Hematopoietic multipotent progenitor cell treated with erythropoietin and hydrocortisone succinate and interleukin-3 and kit ligand, for 8 days (in vitro differentiated cells): Measurements from ENCODE around the gene ZFP36L2.
A peak's percentile ranks its signal among the peaks of the same experiment; 100 is the strongest.

Experiments
- DNase-seq: peaks from one replicate; pipeline ENCODE4 v3.0.0-alpha.2; 2015

Gene ZFP36L2

DNA sequence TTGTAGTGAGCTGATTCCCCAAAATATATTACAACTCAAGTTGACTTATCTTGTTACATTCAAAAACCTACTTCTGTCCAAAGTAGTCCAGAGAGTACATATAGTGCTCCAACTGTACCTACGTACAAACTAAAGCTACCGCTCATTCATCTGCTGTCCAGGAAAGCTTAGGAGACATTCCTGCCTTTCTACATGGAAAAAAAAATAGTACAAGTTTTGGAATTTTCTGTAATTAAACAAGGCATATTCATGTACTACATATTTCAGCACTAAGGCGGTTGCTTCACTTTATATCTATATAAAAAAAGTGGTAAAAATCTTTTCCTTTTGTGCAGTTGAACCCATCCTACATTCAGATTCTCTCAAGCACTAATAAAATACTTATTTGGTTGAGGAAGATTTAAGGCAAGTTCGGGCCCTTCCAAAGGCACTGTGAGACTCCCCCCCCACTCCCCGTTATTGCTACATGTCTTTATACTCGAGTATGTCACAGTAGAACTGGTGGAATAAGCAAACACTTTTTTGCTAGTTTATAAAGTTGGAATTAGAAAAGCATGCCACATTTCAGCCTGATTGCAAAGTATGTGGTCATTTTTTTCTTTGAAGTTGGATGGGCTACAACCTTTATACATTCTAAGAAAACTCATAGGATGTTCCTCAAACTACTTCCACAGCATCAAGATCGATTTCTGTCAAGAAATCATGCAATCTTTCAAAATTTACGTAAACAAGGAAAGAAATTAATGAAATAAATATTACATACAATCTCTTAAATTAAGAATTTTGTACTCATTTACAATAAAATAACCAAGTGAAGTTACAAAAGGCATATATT is 3.7 kb downstream of the ZFP36L2 start:
- peak; percentile 62 for DNase-seq

DNA sequence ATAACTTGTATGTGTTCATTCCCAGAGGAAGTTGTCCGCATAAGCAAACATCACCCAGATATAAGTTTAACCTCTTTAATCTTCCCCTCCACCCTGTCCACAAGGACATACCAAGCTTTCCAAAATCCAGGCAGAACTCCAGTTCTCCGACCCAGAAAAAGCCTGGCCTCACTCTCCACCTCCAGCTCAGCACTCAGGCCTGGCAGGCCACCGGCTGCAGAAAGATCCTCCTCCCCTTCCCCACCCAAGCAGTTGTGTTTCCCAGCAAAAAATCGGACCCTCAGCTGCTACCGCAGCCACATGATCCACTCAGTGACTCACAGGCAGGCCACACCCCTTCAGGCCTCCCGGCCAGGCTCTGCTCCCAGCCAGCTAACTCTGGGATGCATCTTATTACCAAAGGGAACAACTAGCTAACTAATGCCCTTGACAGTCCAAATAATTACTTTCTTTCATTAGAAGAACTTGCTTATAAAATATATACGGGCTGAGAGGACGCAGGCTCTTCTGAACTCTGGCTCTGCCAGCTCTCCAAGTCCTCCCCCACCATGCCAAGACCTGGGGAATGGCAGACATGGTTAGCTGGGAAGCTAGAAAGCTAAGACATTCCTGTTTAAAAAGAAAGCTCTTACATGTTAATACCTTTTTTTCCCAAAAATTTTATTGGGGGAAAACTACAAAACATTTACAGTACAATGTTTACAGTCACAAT is 4.5 kb downstream of the ZFP36L2 start:
- DNase-seq = no peak

DNA sequence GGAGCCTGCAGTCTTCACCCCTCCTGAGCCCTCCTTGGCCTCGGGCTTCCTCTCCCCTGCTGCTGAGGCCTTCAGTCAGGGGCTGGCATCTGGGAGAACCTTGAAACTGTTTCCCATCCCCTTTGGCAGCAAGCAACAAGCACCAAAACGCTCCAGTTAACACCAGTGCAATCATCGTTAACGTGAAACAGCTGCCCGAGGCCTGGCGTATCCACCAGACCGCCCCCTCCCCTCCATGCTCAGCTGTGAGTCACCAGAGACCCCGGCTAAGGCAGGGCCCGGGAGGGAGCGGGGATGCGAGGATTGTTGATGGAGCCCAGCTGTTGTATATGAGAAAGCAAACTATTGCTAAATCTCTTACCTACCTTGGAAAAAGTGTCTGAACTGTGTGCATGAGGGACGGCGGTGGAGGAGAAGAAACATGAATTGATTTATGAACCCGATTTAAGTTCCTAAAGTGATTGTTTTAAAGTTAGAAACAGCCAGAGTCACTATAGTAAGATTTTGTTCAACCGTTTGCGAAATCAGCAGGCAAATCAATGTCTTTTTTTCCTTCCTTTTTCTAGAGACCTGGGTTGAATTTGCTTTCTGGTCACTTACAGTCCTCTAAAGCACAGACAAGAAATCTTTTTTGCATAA is 5.2 kb downstream of the ZFP36L2 start:
- DNase-seq = peak; percentile 91

DNA sequence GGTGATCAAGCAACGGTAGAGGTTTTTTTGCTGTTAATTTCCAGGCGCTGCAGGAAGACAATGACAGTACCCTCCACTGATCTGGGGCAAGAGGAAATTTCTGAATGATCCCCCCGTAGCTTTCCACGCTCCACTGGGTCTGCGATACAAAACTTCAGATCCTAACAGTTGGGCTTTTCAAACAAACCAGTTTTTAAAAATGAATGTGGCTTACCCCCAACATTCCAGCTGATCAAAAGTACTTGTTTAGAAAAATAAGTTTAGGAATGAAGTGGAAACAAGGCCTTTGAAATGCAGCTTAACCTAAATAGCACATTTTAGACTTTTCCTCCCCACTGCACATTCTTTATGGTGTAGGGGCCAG is 5.7 kb downstream of the ZFP36L2 start:
- no peak for DNase-seq

DNA sequence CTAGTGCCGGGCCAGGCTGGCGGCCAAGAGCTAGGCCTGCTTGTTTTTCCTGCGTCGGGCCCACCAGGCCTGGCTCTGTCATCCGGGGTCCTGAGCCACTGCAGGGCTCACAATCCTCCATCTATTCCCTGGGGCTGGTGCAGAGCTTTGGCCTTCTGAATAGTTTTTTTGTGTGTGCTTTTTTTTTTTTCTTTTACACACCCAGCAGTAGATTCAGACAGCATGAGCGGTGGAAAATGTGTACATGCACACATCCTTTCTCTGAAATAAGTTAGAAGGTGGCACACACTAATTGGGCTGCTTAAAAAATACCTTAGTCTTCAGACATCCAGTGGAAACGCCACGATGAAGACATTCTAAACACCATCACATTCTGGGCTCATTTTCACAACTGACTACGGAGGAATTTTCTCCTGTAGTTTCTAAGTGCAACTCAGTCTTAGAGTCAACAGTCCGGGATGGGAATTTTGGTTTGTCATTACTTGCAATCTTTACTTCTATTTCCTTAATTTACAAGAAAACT is 6.1 kb downstream of the ZFP36L2 start:
- no peak for DNase-seq

DNA sequence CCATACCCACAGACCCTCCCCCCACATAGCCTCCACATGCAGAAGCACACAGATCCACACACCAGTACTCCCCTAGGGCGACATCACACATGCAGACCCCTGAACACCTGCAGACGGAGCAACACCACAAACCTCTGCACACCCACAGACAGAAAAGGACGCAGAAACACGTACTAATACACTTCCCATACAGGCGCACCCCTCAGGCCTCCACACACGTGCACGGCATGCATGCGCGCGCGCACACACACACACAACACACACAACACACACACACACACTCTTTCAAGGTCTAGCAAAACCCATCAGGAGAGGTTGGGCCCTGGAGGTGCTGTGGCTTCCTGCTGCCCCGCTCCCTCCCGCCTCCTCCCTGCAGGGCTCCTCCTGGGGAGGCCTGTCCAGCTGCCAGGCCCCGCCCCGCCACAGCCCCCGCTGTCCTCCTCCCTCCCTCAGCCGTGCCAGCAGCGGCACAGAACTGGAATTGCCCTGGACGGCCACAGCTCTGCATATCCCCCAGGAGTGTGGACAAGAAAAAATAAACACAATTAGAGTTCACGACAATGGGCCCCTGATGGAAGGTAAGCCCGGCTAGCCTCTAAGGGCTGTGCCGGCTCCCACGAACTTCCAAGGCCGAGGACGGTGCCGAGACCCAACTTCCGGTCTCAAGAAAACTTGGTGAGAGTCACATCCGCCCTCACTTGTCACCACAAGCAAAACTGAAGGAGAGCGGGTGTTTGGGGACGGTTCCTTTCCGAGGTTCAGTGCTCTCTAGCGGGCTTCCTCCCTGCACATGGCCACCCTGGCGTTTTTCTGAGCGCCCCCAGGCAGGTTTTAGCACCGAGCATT is 6.8 kb downstream of the ZFP36L2 start:
- peak; percentile 96 for DNase-seq

DNA sequence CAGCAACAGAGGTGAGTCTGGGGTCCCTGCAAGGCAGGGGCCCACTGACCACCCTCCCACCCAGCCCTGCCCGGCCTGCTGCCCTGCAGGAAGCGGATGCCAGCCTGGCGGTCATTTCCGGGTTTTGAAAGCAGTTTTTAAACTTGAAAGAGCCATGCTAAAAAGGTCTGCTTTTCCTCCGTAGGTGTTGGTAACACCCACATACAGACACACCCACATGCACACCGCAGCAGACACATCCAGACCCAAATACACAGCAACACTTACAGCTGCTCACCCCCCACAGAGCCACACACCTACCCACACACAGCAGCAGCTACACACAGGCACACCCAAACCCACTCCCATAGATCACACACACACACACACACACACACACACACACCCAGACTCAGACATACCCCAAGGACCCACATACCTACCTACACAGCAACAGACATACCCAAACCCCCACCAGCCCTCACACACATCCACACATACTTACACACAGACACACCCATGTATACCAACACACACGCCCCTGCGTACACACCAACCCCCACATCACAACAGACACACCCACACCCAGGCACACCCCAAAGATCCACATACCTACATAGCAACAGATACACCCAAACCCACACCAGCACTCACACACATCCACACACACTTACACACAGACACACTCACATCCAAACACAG is 7.6 kb downstream of the ZFP36L2 start:
- DNase-seq = peak; percentile 79

DNA sequence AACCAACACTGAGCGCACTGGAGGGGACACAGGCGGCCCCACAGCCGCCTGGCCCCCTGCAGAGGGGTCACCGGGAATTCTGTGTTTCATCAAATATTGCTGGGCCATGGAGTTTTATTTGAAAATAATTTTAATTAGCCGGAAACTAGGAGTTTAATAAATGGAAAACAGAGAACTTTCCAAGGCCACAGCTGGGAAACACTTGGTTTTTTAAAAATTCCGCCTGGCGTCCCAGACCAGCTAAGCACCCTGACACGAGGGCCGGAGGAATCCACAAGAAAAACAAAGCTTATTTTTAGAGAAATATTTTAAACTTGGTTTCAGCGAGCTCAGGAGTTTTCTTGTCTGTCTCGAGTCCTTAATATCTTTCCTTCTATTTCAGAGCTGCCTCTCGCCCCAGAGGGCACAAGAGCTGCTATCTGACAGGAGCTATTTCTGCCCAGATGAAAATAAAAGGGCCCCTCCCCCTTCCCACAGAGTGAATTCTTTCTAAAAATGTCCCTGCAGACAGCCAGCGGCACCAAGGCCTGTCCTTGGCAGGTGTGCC is 8.2 kb downstream of the ZFP36L2 start:
- peak; percentile 77 for DNase-seq

DNA sequence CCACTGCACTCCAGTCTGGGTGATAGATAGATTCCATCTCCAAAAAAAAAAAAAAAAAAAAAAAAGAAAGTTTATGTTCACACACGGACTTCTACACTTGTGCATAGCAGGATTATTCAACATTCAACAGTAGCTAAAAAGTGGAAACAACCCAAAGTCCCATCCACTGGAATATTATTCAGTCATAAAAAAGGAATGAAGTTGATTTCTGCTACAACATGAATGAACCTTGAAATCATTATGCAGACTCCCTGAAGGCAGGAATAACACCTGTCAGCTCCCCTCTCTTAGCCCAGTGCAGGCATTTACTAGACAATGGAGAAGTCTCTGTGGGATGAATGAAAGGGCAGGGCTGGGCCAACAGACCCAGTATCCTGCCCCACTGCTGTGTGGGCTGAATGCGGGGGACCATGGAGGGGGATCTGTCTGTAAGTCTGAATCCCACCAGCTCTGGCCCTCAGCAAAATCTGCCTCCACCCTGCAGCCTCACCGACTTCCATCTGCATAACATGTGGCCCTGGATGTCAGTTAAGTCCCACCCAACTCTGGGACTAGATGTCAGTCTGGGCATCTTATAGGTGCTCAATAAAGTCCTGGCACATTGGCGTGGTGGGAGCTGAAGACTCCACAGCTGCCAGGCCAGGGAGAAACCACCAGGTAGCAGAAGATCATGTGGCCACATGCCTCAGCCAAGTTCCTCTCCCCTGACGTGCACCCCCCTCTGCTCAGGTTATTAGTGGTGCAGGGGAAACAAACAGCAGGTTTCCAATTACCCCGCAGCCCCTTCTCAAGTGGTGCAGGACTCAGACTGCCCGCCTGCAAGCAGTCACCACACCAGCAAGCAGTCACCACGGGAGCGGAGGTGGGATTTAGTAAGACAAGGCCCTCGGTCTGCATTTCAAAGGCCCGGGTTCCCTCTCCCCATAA is 8.9 kb downstream of the ZFP36L2 start:
- DNase-seq = peak; percentile 48

DNA sequence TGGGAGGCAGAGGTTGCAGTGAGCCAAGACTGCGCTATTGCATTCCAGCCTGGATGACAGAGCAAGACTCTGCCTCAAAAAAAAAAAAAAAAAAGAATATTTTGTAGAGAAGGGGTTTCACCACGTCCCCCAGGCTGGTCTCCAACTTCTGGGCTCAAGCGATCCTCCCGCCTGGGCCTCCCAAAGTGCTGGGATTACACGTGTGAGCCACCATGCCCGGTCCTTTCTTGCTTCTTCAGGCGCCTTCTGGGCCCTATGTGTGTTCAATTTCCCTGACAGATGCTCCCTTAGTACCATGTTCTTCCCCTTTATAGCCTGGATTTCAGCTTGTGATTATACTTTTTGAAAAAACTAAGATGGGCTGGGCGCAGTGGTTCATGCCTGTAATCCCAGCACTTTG is 9.8 kb downstream of the ZFP36L2 start:
- DNase-seq = no peak

DNA sequence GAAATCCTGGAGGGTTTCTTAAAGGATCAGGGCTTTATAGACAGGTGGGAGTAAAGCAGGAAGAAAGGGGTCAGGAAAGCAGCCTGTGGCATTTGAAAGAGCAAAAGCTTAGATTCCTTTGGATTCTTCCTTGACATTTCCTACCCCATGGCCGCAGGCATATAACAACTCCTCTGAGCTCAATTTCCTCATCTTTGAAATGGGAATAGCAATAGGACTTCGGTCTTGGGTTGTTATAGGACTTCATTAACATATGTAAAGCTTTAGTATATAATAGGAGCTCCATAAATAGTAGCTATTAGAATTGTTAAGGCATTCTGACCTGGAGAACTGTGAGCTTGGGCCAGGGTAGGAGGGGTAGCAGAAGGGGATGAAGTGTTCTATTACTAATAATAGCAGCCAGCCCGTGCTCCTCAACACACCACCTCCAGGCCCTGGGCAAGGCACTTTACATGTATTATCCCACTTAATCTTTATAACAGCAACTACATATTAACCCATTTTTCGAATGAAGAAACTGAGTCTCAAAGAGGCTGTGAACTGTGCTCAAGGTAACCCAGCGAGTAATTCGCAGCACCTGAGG is 10.6 kb downstream of the ZFP36L2 start:
- DNase-seq = no peak

DNA sequence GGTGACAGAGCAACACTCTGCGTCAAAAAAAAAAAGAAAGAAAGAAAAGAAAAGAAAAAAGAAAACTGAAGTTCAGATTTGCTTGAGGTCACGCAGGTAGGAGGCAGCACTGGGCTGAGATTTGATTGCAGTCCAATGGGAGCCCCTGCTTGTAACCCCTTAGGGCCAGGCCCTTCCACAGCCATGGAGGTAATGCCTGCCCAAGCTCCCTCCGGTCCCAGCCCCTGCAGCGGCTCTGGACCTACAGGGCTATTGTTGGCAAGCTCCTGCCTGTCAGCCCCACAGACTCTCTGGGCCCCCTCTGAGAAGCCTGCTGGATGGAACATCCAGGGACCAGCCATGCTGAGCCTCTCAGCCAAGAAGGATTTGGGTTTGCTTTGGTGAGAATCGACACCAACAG is 12.2 kb downstream of the ZFP36L2 start:
- no peak for DNase-seq

DNA sequence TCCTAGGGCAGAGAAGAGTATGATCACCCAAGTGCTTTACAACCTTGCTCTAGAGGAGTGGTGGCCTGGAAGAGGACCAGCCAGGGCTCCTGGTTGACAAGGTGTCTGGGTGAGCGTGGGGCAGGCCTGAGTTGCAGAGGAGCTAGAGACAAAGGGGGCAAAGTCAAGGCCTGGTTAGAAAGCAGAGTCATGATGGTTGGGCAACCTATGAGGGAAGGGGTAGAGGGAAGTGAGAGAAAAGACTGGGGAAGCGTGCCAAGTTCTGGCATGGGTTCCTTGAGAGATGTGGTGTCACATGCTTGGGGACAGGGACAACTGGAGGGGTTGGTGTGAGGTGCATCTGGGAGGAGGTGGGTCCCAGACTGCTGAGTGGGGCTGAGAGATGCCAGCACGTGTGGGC is 13.5 kb downstream of the ZFP36L2 start:
- DNase-seq = peak; percentile 83

DNA sequence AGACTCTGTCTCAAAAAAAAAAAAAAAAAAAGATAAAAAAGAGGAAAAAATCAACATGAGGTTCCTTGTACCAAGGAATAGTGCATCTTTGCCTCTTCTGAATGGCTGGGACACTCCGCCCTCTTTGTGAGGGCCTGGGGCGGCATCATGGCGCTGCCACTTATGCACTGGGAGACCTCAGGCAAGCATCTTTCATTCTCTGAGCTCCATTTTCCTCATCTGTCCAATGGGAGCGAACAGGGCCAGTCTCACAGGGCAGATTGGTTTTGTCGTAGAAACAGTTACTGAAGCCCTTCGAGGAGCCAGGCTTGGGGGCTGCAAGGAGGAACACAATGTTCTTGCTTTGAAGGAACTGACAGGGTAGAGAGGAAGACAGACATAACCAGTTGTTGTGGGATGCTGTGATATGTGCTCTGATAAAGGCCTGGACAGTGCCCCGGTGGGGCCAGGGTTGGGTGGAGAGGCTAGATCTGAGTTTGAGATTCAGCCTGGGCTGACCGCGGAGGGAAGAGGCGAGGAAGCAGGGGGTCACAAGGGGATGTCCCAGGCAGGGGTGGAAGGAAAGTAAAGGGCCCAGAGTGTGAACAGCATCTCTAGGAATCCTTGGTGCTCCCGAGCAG is 14.1 kb downstream of the ZFP36L2 start:
- DNase-seq = peak; percentile 61

DNA sequence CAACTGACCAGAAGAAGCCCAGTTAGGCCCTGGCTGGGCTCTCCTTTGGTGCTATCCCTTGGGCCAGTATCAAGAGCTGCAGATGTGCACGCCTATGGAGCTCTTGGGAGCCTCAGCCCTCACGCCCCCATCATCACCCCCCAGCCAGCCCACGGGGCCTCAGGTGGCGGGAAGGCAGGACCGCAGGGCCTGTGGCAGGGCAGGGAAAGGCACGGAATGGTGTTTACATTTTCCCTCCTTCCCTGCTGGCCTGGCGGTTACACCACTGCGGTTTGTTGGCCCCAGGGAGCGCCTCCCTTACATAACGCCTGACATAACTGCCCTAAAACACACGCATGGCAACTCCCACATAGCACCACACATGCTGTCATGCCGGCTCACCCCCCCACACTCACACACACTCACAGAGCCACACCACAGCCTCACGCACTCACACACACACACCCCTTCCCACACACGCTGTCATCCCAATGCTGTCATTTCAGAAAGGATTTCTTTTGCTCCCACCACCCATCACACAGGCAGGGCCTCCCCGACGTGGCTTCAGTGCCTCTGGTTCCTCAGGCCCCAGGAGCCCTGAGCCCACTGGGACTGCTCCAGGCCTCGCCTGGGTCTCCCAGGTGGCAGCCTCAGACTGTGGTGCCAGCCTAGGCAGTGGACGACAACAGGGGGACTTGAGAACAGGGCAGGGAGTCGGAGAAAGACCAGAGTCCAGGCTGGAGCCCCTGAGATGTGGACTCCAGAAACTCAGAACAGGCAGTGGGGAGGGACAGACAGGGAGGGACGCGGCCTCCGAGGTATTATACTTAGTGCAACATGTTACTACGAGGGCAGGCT is 15.7 kb downstream of the ZFP36L2 start:
- peak; percentile 91 for DNase-seq

DNA sequence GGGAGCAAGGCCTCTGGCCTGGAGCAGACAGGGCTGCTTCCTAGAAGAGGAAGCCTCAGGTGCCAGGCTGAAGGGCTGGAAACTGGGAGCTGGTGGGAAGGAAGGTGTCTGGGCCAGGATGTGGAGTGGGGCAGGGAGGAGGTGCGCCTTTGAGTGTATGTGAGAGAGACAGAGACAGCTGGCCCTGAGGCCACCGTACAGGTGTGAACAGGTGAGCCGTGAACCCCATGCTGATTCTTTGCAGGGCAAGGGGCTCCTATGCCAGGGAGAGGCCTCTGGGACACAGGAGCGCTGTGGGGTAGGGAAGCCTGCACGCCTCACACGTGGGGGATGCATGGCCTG is 16.3 kb downstream of the ZFP36L2 start:
- DNase-seq = no peak

DNA sequence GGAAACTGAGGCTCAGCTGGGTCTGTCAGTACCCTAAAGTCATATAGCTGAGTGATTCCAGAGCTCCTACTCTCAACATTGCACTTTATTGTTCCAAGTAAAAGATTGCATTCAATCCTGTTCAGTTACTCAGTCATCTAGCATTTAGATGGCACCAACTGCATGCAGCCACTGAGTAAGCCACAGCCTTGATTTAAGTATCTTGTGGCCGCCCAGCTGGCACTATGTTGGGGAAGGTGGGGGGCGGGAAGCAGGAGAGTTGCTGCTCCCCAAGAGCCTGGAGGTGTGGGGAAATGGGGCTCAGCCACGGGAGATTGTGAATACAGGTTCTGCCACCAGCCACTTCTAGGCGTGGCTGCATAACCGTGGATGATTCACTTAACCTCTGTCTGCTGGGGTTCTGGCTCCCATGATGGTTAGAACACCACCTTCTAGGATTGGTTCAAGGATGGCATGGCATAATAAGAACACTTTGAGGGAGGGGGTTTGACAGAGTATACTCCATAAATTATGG is 17.1 kb downstream of the ZFP36L2 start:
- DNase-seq = no peak

DNA sequence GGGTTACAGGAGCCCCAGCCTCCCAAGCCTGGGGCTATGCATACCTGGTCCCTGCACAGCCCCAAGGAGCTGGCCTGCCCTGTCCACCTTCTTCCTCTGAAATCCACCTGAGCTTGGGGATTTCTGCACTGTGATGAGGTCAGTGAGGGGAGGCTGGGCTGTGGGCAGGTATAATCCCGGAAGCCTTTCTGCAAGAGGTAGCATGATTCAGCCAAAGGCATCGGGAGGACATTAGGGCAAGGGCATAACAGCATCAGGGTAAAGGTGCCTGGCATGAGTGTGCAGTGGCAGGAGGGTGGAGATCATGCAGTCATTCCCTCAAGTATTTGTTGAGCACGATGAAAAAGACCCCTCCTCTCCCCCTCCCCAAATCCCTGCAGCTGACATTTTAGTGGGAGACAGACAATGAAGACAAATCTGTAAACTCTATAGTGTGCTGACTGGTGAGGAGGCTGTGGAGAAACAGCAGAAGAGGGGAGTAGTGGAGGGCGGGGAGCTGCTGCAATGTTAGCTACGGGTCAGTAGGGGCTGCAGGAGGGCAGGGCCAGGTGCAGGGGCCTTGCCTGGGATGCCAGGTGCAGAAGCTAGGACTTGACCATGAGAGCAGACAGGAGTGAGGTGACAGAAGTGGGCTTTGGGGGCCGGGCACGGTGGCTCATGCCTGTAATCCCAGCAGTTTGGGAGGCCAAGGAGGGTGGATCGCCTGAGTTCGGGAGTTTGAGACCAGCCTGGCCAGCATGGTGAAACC is 18.7 kb downstream of the ZFP36L2 start:
- no peak for DNase-seq
